GM19035 (cell line): Measurements from ENCODE around the gene VAV2.
A peak's percentile ranks its signal among the peaks of the same experiment; 100 is the strongest.

ENCODE experiments used
- ATAC-seq: cut with Tn5 transposase; IDR thresholded peaks from one replicate; pipeline ENCODE4 v1.9.1; 2021; ENCODE audit not compliant: unreplicated experiment

Gene VAV2

GRCh38 chr9:133791069-133791468 is 201.1 kb downstream of the VAV2 start:
- ATAC-seq = no peak

- ATAC-seq = no peak
Observed at GRCh38 chr9:133789778-133790177, 202.3 kb downstream of the VAV2 start.

GRCh38 chr9:133788819-133789717 is 203.1 kb downstream of the VAV2 start:
- no peak for ATAC-seq

GRCh38 chr9:133788045-133788818 is 203.9 kb downstream of the VAV2 start:
- ATAC-seq = no peak

GRCh38 chr9:133787754-133788025 is 204.4 kb downstream of the VAV2 start:
- peak; percentile 54 for ATAC-seq

GRCh38 chr9:133786907-133787753 is 205.0 kb downstream of the VAV2 start:
- ATAC-seq = no peak

- no peak for ATAC-seq
Observed at GRCh38 chr9:133786371-133786753, 205.8 kb downstream of the VAV2 start.

- no peak for ATAC-seq
Observed at GRCh38 chr9:133785753-133786370, 206.3 kb downstream of the VAV2 start.

GRCh38 chr9:133784731-133785561 is 207.2 kb downstream of the VAV2 start:
- no peak for ATAC-seq

- ATAC-seq = no peak
Observed at GRCh38 chr9:133783331-133783731, 208.8 kb downstream of the VAV2 start.

GRCh38 chr9:133782157-133783130 is 209.7 kb downstream of the VAV2 start:
- no peak for ATAC-seq

GRCh38 chr9:133781828-133782135 is 210.3 kb downstream of the VAV2 start:
- ATAC-seq = no peak

- no peak for ATAC-seq
Observed at GRCh38 chr9:133780962-133781827, 210.9 kb downstream of the VAV2 start.

- ATAC-seq = no peak
Observed at GRCh38 chr9:133780404-133780945, 211.6 kb downstream of the VAV2 start.

GRCh38 chr9:133779516-133780403 is 212.4 kb downstream of the VAV2 start:
- ATAC-seq = no peak

- ATAC-seq = no peak
Observed at GRCh38 chr9:133779081-133779480, 213.0 kb downstream of the VAV2 start.
